Activated T-cell treated with anti-CD3 and anti-CD28 coated beads, Interleukin-2, amount 50 U/mL, for 4 hours (primary cell): ENCODE results near the gene PIEZO2. TPM values are rescaled to one million over a fixed set of nuclear protein-coding genes. Genes with fewer than 3 reads are reported as not detected.

Experiments
- ATAC-seq, 2 donors: fragments of 200-7000 bp; cut with Tn5 transposase; one replicate each; pipeline ENCODE4 v1.10.0; 2021
- DNase-seq: peaks from one replicate; pipeline ENCODE4 v3.0.0-alpha.2; 2020
- H3K27me3 Mint-ChIP-seq: one replicate; pipeline ENCODE4 v1.8.0; 2021; ENCODE audit warnings: low read depth, mixed read lengths
- H3K36me3 Mint-ChIP-seq: one replicate; pipeline ENCODE4 v1.8.0; 2022; ENCODE audit warnings: mixed read lengths; ENCODE audit not compliant: insufficient read depth
- H3K4me1 Mint-ChIP-seq: one replicate; pipeline ENCODE4 v1.8.0; 2021; ENCODE audit warnings: low read depth, mixed read lengths
- H3K4me3 Mint-ChIP-seq: one replicate; pipeline ENCODE4 v1.8.0; 2021; ENCODE audit warnings: mild to moderate bottlenecking, moderate library complexity, mixed read lengths
- H3K9me3 Mint-ChIP-seq: one replicate; pipeline ENCODE4 v1.8.0; 2021; ENCODE audit warnings: mixed read lengths
- total RNA-seq, 3 donors: library from RNA; stranded (reverse); gene quantifications; one replicate each; pipeline ENCODE4 v1.2.1, GENCODE V29; 2021

Gene PIEZO2
- total RNA-seq, 3 donors from 2014 or later = 0.05 to 0.35 (median 0.18) TPM

GRCh38 chr18:11050966-11051365 lies 98.4 kb downstream of the PIEZO2 start:
- Mint-ChIP-seq H3K27me3 (no peaks in the 10 kb centered on the region), H3K4me1 (no peaks in the 10 kb centered on the region), H3K4me3 (no peak overlapping the region), H3K36me3 (no peaks in the 10 kb centered on the region), H3K9me3 (no peaks in the 10 kb centered on the region)
- ATAC-seq = no peak
- no peak for DNase-seq

GRCh38 chr18:11047817-11048216 lies 101.6 kb downstream of the PIEZO2 start:
- H3K4me3 Mint-ChIP-seq = no peak overlapping the region
- no peak for DNase-seq

GRCh38 chr18:11047156-11047555 lies 102.2 kb downstream of the PIEZO2 start:
- peaks cover 3% of the 10 kb centered on the region for H3K27me3 Mint-ChIP-seq
- no peak for DNase-seq

More at GRCh38 chr18:11047817-11048216, 101.6 kb downstream of the PIEZO2 start:
- no peaks in the 10 kb centered on the region for H3K36me3 Mint-ChIP-seq
- peaks cover 2% of the 10 kb centered on the region for H3K27me3 Mint-ChIP-seq
- ATAC-seq = no peak
- no peaks in the 10 kb centered on the region for H3K9me3 Mint-ChIP-seq
- H3K4me1 Mint-ChIP-seq = no peaks in the 10 kb centered on the region

GRCh38 chr18:11046140-11046539 lies 103.2 kb downstream of the PIEZO2 start:
- no peaks in the 10 kb centered on the region for H3K9me3 Mint-ChIP-seq
- no peaks in the 10 kb centered on the region for H3K4me1 Mint-ChIP-seq
- no peak overlapping the region for H3K4me3 Mint-ChIP-seq
- H3K36me3 Mint-ChIP-seq = no peaks in the 10 kb centered on the region
- ATAC-seq = no peak
- no peak for DNase-seq
- peaks cover 7% of the 10 kb centered on the region for H3K27me3 Mint-ChIP-seq

More at GRCh38 chr18:11047156-11047555, 102.2 kb downstream of the PIEZO2 start:
- Mint-ChIP-seq H3K9me3 (no peaks in the 10 kb centered on the region), H3K36me3 (no peaks in the 10 kb centered on the region), H3K4me1 (no peaks in the 10 kb centered on the region), H3K4me3 (no peak overlapping the region)
- no peak for ATAC-seq

GRCh38 chr18:11043694-11044093 lies 105.7 kb downstream of the PIEZO2 start:
- DNase-seq = no peak
- ATAC-seq = no peak
- Mint-ChIP-seq H3K4me1 (no peaks in the 10 kb centered on the region), H3K9me3 (no peaks in the 10 kb centered on the region), H3K27me3 (peaks cover 7% of the 10 kb centered on the region), H3K36me3 (no peaks in the 10 kb centered on the region), H3K4me3 (no peak overlapping the region)

GRCh38 chr18:11042247-11042646 lies 107.1 kb downstream of the PIEZO2 start:
- Mint-ChIP-seq H3K4me1 (no peaks in the 10 kb centered on the region), H3K36me3 (no peaks in the 10 kb centered on the region), H3K27me3 (peaks cover 7% of the 10 kb centered on the region), H3K9me3 (no peaks in the 10 kb centered on the region), H3K4me3 (no peak overlapping the region)
- ATAC-seq (no peak), DNase-seq (no peak)

GRCh38 chr18:11040823-11041656 lies 108.3 kb downstream of the PIEZO2 start:
- DNase-seq (no peak), ATAC-seq (no peak)
- Mint-ChIP-seq H3K4me3 (no peak overlapping the region), H3K36me3 (no peaks in the 10 kb centered on the region), H3K27me3 (peaks cover 7% of the 10 kb centered on the region), H3K9me3 (no peaks in the 10 kb centered on the region), H3K4me1 (no peaks in the 10 kb centered on the region)

- H3K27me3 Mint-ChIP-seq = peaks cover 8% of the 10 kb centered on the region
- DNase-seq (no peak), ATAC-seq (no peak)
- no peaks in the 10 kb centered on the region for H3K9me3 Mint-ChIP-seq
- no peaks in the 10 kb centered on the region for H3K36me3 Mint-ChIP-seq
- H3K4me1 Mint-ChIP-seq = no peaks in the 10 kb centered on the region
- no peak overlapping the region for H3K4me3 Mint-ChIP-seq
Measured at GRCh38 chr18:11040359-11040758, 109.0 kb downstream of the PIEZO2 start.

GRCh38 chr18:11037533-11038240 lies 111.7 kb downstream of the PIEZO2 start:
- Mint-ChIP-seq H3K4me1 (no peaks in the 10 kb centered on the region), H3K4me3 (no peak overlapping the region), H3K9me3 (no peaks in the 10 kb centered on the region), H3K27me3 (peaks cover 8% of the 10 kb centered on the region), H3K36me3 (no peaks in the 10 kb centered on the region)
- DNase-seq (no peak), ATAC-seq (no peak)

GRCh38 chr18:11035814-11036495 lies 113.4 kb downstream of the PIEZO2 start:
- ATAC-seq (no peak), DNase-seq (no peak)
- H3K9me3 Mint-ChIP-seq = no peaks in the 10 kb centered on the region

GRCh38 chr18:11035376-11035775 lies 114.0 kb downstream of the PIEZO2 start:
- ATAC-seq (no peak), DNase-seq (no peak)
- H3K36me3 Mint-ChIP-seq = no peaks in the 10 kb centered on the region
- H3K4me1 Mint-ChIP-seq = no peaks in the 10 kb centered on the region
- H3K27me3 Mint-ChIP-seq = peaks cover 3% of the 10 kb centered on the region
- H3K9me3 Mint-ChIP-seq = no peaks in the 10 kb centered on the region
- no peak overlapping the region for H3K4me3 Mint-ChIP-seq

More at GRCh38 chr18:11035814-11036495, 113.4 kb downstream of the PIEZO2 start:
- Mint-ChIP-seq H3K4me3 (no peak overlapping the region), H3K4me1 (no peaks in the 10 kb centered on the region), H3K36me3 (no peaks in the 10 kb centered on the region), H3K27me3 (peaks cover 3% of the 10 kb centered on the region)

GRCh38 chr18:11034884-11035283 lies 114.5 kb downstream of the PIEZO2 start:
- H3K27me3 Mint-ChIP-seq = peaks cover 3% of the 10 kb centered on the region
- H3K9me3 Mint-ChIP-seq = no peaks in the 10 kb centered on the region
- no peaks in the 10 kb centered on the region for H3K4me1 Mint-ChIP-seq
- DNase-seq (no peak), ATAC-seq (no peak)
- no peaks in the 10 kb centered on the region for H3K36me3 Mint-ChIP-seq
- H3K4me3 Mint-ChIP-seq = no peak overlapping the region

- Mint-ChIP-seq H3K4me1 (no peaks in the 10 kb centered on the region), H3K4me3 (no peak overlapping the region), H3K9me3 (no peaks in the 10 kb centered on the region), H3K27me3 (peaks cover 3% of the 10 kb centered on the region), H3K36me3 (no peaks in the 10 kb centered on the region)
- DNase-seq (no peak), ATAC-seq (no peak)
Measured at GRCh38 chr18:11033503-11033902, 115.9 kb downstream of the PIEZO2 start.

- peaks cover 3% of the 10 kb centered on the region for H3K27me3 Mint-ChIP-seq
Measured at GRCh38 chr18:11031966-11032365, 117.4 kb downstream of the PIEZO2 start.

More at GRCh38 chr18:11031966-11032365, 117.4 kb downstream of the PIEZO2 start:
- Mint-ChIP-seq H3K9me3 (no peaks in the 10 kb centered on the region), H3K4me1 (no peaks in the 10 kb centered on the region), H3K4me3 (no peak overlapping the region), H3K36me3 (no peaks in the 10 kb centered on the region)
- no peak for ATAC-seq
- DNase-seq = no peak
